ENCODE data around the gene ADARB1.

ADARB1 gene

DNA sequence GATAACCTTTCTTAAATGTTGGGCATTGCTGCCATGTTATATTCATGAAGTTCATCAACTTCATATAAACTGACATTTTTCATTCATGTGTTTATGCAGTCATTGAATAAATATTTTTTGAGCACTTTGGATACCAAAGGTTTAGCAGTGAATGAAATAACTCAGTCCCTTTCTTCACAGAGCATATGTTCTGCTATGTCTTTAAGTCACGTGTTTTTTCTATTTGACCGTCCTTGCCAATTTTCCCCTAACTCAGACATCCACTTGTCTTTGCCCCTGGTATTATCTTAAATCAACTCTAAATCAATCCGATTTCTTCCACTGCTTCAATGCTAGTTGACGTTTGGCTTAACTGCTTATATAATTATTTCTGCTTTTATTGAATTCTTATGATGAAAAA, 16.6 kb downstream of the ADARB1 start:
- H4K20me1 ChIP-seq (ENCODE audit: insufficient read depth, low read length): no peaks in the 10 kb centered on the region
- no peaks in the 10 kb centered on the region for H3K79me2 ChIP-seq (ENCODE audit: insufficient read depth, low read length)

DNA sequence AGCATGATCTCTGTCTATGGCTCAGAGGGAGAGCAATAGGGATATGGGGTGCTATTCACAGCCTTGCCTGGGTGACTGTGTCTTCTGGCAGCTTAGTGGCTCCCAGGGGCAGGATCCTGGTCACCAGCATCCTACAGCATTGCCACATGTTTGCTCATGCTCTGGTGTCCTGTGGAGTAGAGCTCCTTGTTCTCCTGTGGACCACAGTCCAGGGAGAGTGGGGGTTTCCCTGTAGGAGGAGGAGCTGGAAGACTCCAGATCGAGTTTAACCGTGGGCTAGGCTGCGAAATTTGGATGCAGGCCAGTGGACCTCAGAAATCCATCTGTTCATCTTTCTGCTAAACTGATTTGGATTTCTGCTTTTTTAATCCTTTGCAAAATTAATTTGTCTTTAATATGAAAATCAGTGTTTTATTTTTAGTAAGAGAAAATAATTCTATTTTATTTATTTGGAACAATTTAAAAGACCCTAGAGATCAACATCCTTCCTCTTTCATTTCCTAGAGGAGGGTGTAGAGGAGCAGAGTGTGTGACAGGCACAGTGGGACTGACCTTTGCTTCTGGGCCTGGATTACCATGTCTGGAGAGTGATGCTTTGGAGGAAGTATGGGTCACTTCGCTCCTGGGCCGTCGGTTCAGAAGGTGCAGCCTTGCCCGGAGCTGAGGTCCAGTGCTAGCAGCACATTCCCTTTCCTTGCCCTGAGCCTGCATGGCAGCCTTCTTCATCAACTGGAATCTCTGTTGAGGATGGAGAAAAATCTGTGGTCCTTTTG, 17.4 kb downstream of the ADARB1 start:
- Histone ChIP-seq H3K4me2 (ENCODE audit: low read length) (no peak overlapping the region), H3K4me1 (ENCODE audit: insufficient read depth, low read length, severe bottlenecking) (no peaks in the 10 kb centered on the region), H3K36me3 (ENCODE audit: insufficient read depth, low read length) (no peaks in the 10 kb centered on the region), H3K27ac (ENCODE audit: low read depth, low read length, poor library complexity, severe bottlenecking) (no peak overlapping the region), H3K9me2 (ENCODE audit: low read depth, low read length) (no peaks in the 10 kb centered on the region), H2AFZ (ENCODE audit: low read length) (no peak overlapping the region), H4K20me1 (ENCODE audit: insufficient read depth, low read length) (no peaks in the 10 kb centered on the region), H3K27me3 (ENCODE audit: insufficient read depth, low read length) (peaks cover 2% of the 10 kb centered on the region; the same call in 1 of the 2 replicates), H3K9me3 (ENCODE audit: low read length) (no peaks in the 10 kb centered on the region), H3K4me3 (ENCODE audit: low read depth, low read length, poor library complexity, severe bottlenecking) (no peak overlapping the region), H3K9ac (ENCODE audit: low read length) (no peak overlapping the region), H3F3A (ENCODE audit: insufficient read depth, low read length) (no peaks in the 10 kb centered on the region), H3K79me2 (ENCODE audit: insufficient read depth, low read length) (no peaks in the 10 kb centered on the region)
- TF ChIP-seq EZH2 (IDR thresholded peaks at IDR 0.05; ENCODE audit: borderline replicate concordance, low read length) (no peak), CTCF (IDR thresholded peaks at IDR 0.05; ENCODE audit: low read length) (no peak)

More for the DNA sequence above, 16.6 kb downstream of the ADARB1 start:
- no peak overlapping the region for H3K9ac ChIP-seq (ENCODE audit: low read length)
- H3K9me3 ChIP-seq (ENCODE audit: low read length): no peaks in the 10 kb centered on the region
- no peaks in the 10 kb centered on the region for H3K36me3 ChIP-seq (ENCODE audit: insufficient read depth, low read length)
- H3K4me2 ChIP-seq (ENCODE audit: low read length): no peak overlapping the region
- no peak overlapping the region for H3K4me3 ChIP-seq (ENCODE audit: low read depth, low read length, poor library complexity, severe bottlenecking)
- no peaks in the 10 kb centered on the region for H3K9me2 ChIP-seq (ENCODE audit: low read depth, low read length)
- TF ChIP-seq CTCF (IDR thresholded peaks at IDR 0.05; ENCODE audit: low read length) (no peak), EZH2 (IDR thresholded peaks at IDR 0.05; ENCODE audit: borderline replicate concordance, low read length) (no peak)
- no peaks in the 10 kb centered on the region for H3K4me1 ChIP-seq (ENCODE audit: insufficient read depth, low read length, severe bottlenecking)
- no peak overlapping the region for H2AFZ ChIP-seq (ENCODE audit: low read length)
- H3K27ac ChIP-seq (ENCODE audit: low read depth, low read length, poor library complexity, severe bottlenecking): no peak overlapping the region
- no peaks in the 10 kb centered on the region for H3F3A ChIP-seq (ENCODE audit: insufficient read depth, low read length)
- peaks cover 2% of the 10 kb centered on the region; the same call in 1 of the 2 replicates for H3K27me3 ChIP-seq (ENCODE audit: insufficient read depth, low read length)

DNA sequence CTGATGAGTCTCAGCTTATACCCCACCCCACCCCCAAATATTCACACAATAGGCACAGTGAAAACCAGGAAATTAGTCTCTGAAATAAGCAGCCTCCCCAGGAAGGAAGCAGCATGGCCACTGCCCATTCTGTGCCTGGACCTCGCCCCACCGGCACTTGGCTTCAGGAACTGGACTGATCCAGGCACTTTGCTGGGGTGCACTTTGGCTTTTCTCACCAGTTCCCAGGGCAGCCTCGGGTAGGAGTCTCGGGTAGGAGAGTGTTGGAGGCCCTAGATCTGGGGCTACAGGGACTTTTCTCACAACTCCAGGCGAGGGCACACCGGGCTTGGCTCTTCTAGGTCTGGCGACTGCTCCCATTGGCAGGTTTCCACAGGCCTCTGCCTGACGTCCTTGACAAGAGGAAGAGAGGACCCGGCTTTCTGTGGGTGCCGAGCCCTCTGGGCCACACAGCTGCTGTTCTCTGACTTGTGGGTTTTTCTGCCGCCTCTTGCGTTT, 18.7 kb downstream of the ADARB1 start:
- Histone ChIP-seq H3K9ac (ENCODE audit: low read length) (no peak overlapping the region), H3K9me2 (ENCODE audit: low read depth, low read length) (no peaks in the 10 kb centered on the region), H3K4me3 (ENCODE audit: low read depth, low read length, poor library complexity, severe bottlenecking) (no peak overlapping the region)

More for the DNA sequence above, 18.7 kb downstream of the ADARB1 start:
- no peaks in the 10 kb centered on the region; the same call in 1 of the 2 replicates for H3K27me3 ChIP-seq (ENCODE audit: insufficient read depth, low read length)
- no peaks in the 10 kb centered on the region for H3F3A ChIP-seq (ENCODE audit: insufficient read depth, low read length)
- no peaks in the 10 kb centered on the region for H3K4me1 ChIP-seq (ENCODE audit: insufficient read depth, low read length, severe bottlenecking)
- H4K20me1 ChIP-seq (ENCODE audit: insufficient read depth, low read length): no peaks in the 10 kb centered on the region
- H3K4me2 ChIP-seq (ENCODE audit: low read length): no peak overlapping the region
- TF ChIP-seq EZH2 (IDR thresholded peaks at IDR 0.05; ENCODE audit: borderline replicate concordance, low read length) (no peak), CTCF (IDR thresholded peaks at IDR 0.05; ENCODE audit: low read length) (no peak)
- no peaks in the 10 kb centered on the region for H3K9me3 ChIP-seq (ENCODE audit: low read length)
- H2AFZ ChIP-seq (ENCODE audit: low read length): no peak overlapping the region
- H3K79me2 ChIP-seq (ENCODE audit: insufficient read depth, low read length): no peaks in the 10 kb centered on the region
- H3K27ac ChIP-seq (ENCODE audit: low read depth, low read length, poor library complexity, severe bottlenecking): no peak overlapping the region
- H3K36me3 ChIP-seq (ENCODE audit: insufficient read depth, low read length): no peaks in the 10 kb centered on the region

All from OCI-LY1 (cell line).